CD4-positive, alpha-beta T cell treated with Interleukin-15 for 4 hours (primary cell): Measurements from ENCODE around the gene EFL1.
"Not testable (repeated sequence)": the region's sequence is repeated elsewhere in the genome, so short reads cannot be mapped to it uniquely, and the experiment has no call there.

Source experiments
- DNase-seq: peaks from one replicate; pipeline ENCODE4 v3.0.0-alpha.2; 2020; ENCODE audit warnings: low spot score

Gene EFL1

GRCh38 chr15:82197733-82198594 lies 64.6 kb downstream of the EFL1 start:
- peak; percentile 52 for DNase-seq

- no peak for DNase-seq
These were observed 66.2 kb downstream of the EFL1 start for GRCh38 chr15:82196353-82196752.

- not testable (repeated sequence) for DNase-seq
These were observed 66.7 kb downstream of the EFL1 start for GRCh38 chr15:82195818-82196217.

GRCh38 chr15:82194488-82194887 lies 68.0 kb downstream of the EFL1 start:
- DNase-seq, result not testable (repeated sequence)

GRCh38 chr15:82193435-82193834 lies 69.1 kb downstream of the EFL1 start:
- not testable (repeated sequence) for DNase-seq

GRCh38 chr15:82192394-82192793 lies 70.1 kb downstream of the EFL1 start:
- DNase-seq, result not testable (repeated sequence)

GRCh38 chr15:82186719-82187406 lies 75.7 kb downstream of the EFL1 start:
- DNase-seq, result no peak

GRCh38 chr15:82186161-82186560 lies 76.4 kb downstream of the EFL1 start:
- DNase-seq, result no peak

GRCh38 chr15:82184776-82185175 lies 77.8 kb downstream of the EFL1 start:
- no peak for DNase-seq

GRCh38 chr15:82184355-82184754 lies 78.2 kb downstream of the EFL1 start:
- DNase-seq, result no peak

- no peak for DNase-seq
These were observed 79.2 kb downstream of the EFL1 start for GRCh38 chr15:82183121-82184031.

- no peak for DNase-seq
These were observed 81.2 kb downstream of the EFL1 start for GRCh38 chr15:82181371-82181770.

GRCh38 chr15:82178061-82178460 lies 84.5 kb downstream of the EFL1 start:
- DNase-seq, result no peak

- no peak for DNase-seq
These were observed 85.1 kb downstream of the EFL1 start for GRCh38 chr15:82177291-82178010.

- DNase-seq, result no peak
These were observed 86.0 kb downstream of the EFL1 start for GRCh38 chr15:82176542-82176941.

GRCh38 chr15:82174471-82175235 lies 87.9 kb downstream of the EFL1 start:
- no peak for DNase-seq

- DNase-seq, result no peak
These were observed 89.4 kb downstream of the EFL1 start for GRCh38 chr15:82173108-82173507.

GRCh38 chr15:82172506-82172905 lies 90.0 kb downstream of the EFL1 start:
- DNase-seq, result no peak

- no peak for DNase-seq
These were observed 93.8 kb downstream of the EFL1 start for GRCh38 chr15:82168757-82169156.

GRCh38 chr15:82168296-82168695 lies 94.2 kb downstream of the EFL1 start:
- DNase-seq, result no peak

GRCh38 chr15:82165948-82166376 lies 96.6 kb downstream of the EFL1 start:
- no peak for DNase-seq
